T-cell (primary cell): ENCODE data around the gene HDAC5. TPM values are rescaled to one million over a fixed set of nuclear protein-coding genes. Genes with fewer than 3 reads are reported as not detected.
"Not testable (repeated sequence)": the region's sequence is repeated elsewhere in the genome, so short reads cannot be mapped to it uniquely, and the experiment has no call there.

Experiments
- ATAC-seq, 4 experiments: fragments of 200-7000 bp in 3 of 4; fragments of 150-1000 bp in 1 of 4; cut with Tn5 transposase; replicated peaks in 1 of 4; 1 replicate in 3 of 4; 2 replicates in 1 of 4; pipeline ENCODE4 v1.10.0; 2021; ENCODE audit warnings: moderate library complexity in 3 of 4, mild to moderate bottlenecking in 2 of 4, moderate number of reproducible peaks in 1 of 4
- CTCF ChIA-PET, 2 donors: fragments of 300-600 bp; sonication (Branson Sonifier 250); formaldehyde crosslinking; loops; one replicate each; lab custom pipeline; 2022; ENCODE audit warnings: antibody characterized with exemption in 2 of 2; lab: Charles Lee
- POLR2A ChIA-PET, 2 donors: fragments of 300-600 bp; sonication (Branson Sonifier 250); formaldehyde crosslinking; loops; one replicate each; lab custom pipeline; 2022; ENCODE audit warnings: antibody characterized with exemption in 2 of 2; lab: Charles Lee
- DNase-seq, 35 experiments: peaks; one replicate each; pipeline versions ENCODE4 v3.0.0 to v3.0.0-alpha.2; 2013 to 2023
- H3K27ac ChIP-seq: one replicate; pipeline ENCODE4 v1.5.1; 2013; ENCODE audit warnings: low read length
- H3K27me3 ChIP-seq, 2 experiments: replicated peaks in 1 of 2; 1 replicate in 1 of 2; 2 replicates in 1 of 2; pipeline versions ENCODE4 v1.6.1 to v1.7.0; 2013; ENCODE audit warnings: low read length in 1 of 2, mixed read lengths in 1 of 2; ENCODE audit not compliant: control insufficient read depth in 2 of 2, insufficient read depth in 2 of 2; ENCODE audit errors: extremely low read depth in 1 of 2
- H3K36me3 ChIP-seq, 2 donors: 1 replicate in 1 of 2; 2 replicates in 1 of 2; pipeline versions ENCODE4 v1.6.1 to v1.7.0; 2013; ENCODE audit warnings: low read length in 1 of 2; ENCODE audit not compliant: control insufficient read depth in 2 of 2, insufficient read depth in 1 of 2; ENCODE audit errors: extremely low read depth in 1 of 2
- H3K4me1 ChIP-seq, 2 experiments: 1 replicate in 1 of 2; 2 replicates in 1 of 2; pipeline versions ENCODE4 v1.6.1 to v1.7.0; 2013; ENCODE audit warnings: low read length in 2 of 2, mixed read lengths in 1 of 2; ENCODE audit not compliant: insufficient read depth in 2 of 2, control insufficient read depth in 1 of 2; ENCODE audit errors: extremely low read depth in 1 of 2
- H3K4me3 ChIP-seq, 2 donors: 1 replicate in 1 of 2; 2 replicates in 1 of 2; pipeline versions ENCODE4 v1.5.1 to v1.7.0; 2013; ENCODE audit warnings: mild to moderate bottlenecking in 2 of 2, low read length in 1 of 2, moderate library complexity in 1 of 2; ENCODE audit not compliant: control insufficient read depth in 1 of 2; ENCODE audit errors: extremely low read depth in 1 of 2
- H3K9me3 ChIP-seq: 2 replicates; pipeline ENCODE4 v1.7.0; 2013
- H3K27ac Mint-ChIP-seq, 2 donors: one replicate each; pipeline ENCODE4 v1.8.0; 2020 to 2021; ENCODE audit warnings: mild to moderate bottlenecking in 2 of 2, mixed read lengths in 2 of 2
- H3K27me3 Mint-ChIP-seq, 2 donors: one replicate each; pipeline ENCODE4 v1.8.0; 2021 to 2022; ENCODE audit warnings: mixed read lengths in 2 of 2
- H3K36me3 Mint-ChIP-seq: one replicate; pipeline ENCODE4 v1.8.0; 2021; ENCODE audit warnings: mixed read lengths
- H3K4me1 Mint-ChIP-seq, 3 donors: one replicate each; pipeline ENCODE4 v1.8.0; 2020 to 2022; ENCODE audit warnings: mixed read lengths in 3 of 3, mild to moderate bottlenecking in 1 of 3
- H3K4me3 Mint-ChIP-seq, 3 donors: one replicate each; pipeline ENCODE4 v1.8.0; 2020 to 2022; ENCODE audit warnings: mild to moderate bottlenecking in 3 of 3, mixed read lengths in 3 of 3, moderate library complexity in 3 of 3
- H3K9me3 Mint-ChIP-seq, 3 donors: one replicate each; pipeline ENCODE4 v1.8.0; 2020 to 2022; ENCODE audit warnings: mixed read lengths in 3 of 3
- WGBS: methylation state at CpG from one replicate; pipeline ENCODE4 v1.1.5; 2013; ENCODE audit warnings: missing lambda C conversion rate; ENCODE audit not compliant: insufficient coverage; 5-methylcytosine and 5-hydroxymethylcytosine counted together
- total RNA-seq, 35 experiments: library from RNA in 6 of 35; stranded (reverse) in 6 of 35; fragments of 120-200 nt in 1 of 35; gene quantifications; one replicate each; pipeline versions ENCODE4 v1.2.1 to v1.2.4 and lab custom pipeline; 2013 to 2026

Gene HDAC5
- total RNA-seq, 5 donors from 2014 or later (not counting 1 experiment from before 2014, with no cell fraction given): 68.6 to 81.4 (median 72.8) TPM

DNA sequence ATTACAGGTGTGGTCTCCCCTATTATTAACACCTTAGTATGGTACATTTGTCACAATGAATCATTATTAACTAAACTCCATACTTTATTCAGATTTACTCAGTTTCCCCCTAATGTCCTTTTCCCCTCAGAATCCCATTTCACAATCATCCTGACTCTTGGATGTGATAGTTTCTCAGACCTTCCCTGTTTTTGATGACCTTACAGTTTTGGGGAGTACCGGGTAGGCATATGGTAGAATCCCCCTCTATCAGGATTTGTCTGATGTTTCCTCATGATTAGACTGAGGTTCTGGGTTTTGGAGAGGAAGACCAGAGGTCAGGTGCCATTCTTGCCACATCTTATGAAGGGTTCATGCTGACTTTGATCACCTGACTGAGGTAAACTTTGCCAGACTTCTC is 41.0 kb upstream of the HDAC5 start:
- DNase-seq (no peak), ATAC-seq (no peak)
- Mint-ChIP-seq H3K4me3 (no peak overlapping the region), H3K9me3 (no peaks in the 10 kb centered on the region), H3K27me3 (no peaks in the 10 kb centered on the region), H3K4me1 (peaks cover 11 to 15% (median 13%) of the 10 kb centered on the region in 3 donors), H3K36me3 (no peaks in the 10 kb centered on the region), H3K27ac (no peak overlapping the region)
- ChIA-PET POLR2A (no interaction called here), CTCF (no interaction called here)
- H3K36me3 ChIP-seq: no peaks in the 10 kb centered on the region
- H3K4me3 ChIP-seq: no peak overlapping the region
- H3K27me3 ChIP-seq: no peaks in the 10 kb centered on the region
- no CpG with 5 or more reads among the region's 1 CpG for WGBS
- H3K9me3 ChIP-seq: no peaks in the 10 kb centered on the region
- H3K4me1 ChIP-seq: peaks cover 0 to 11% of the 10 kb centered on the region in 2 experiments
- no peak overlapping the region for H3K27ac ChIP-seq

- Histone ChIP-seq H3K9me3 (no peaks in the 10 kb centered on the region), H3K27me3 (peaks cover 0 to under 1% of the 10 kb centered on the region in 2 experiments), H3K4me3 (no peak overlapping the region), H3K27ac (no peak overlapping the region), H3K36me3 (peaks cover 0 to 2% of the 10 kb centered on the region in 2 donors), H3K4me1 (peaks cover 0 to 2% of the 10 kb centered on the region in 2 experiments)
- Mint-ChIP-seq H3K4me3 (no peak overlapping the region), H3K4me1 (peaks cover 0 to 6% (median 5%) of the 10 kb centered on the region in 3 donors), H3K9me3 (no peaks in the 10 kb centered on the region), H3K36me3 (no peaks in the 10 kb centered on the region), H3K27me3 (no peaks in the 10 kb centered on the region), H3K27ac (peak overlapping the region in 1 of 2 donors; percentile 70)
- WGBS: 77% methylated on average over 9 of the region's 15 CpGs
- POLR2A ChIA-PET: no interaction called here
- CTCF ChIA-PET: no interaction called here
- ATAC-seq (peak; percentile 42 to 64 (median 56)), DNase-seq (peak in 10 of 35 experiments; percentile 7 to 39 (median 18))
Measured at GRCh38 chr17:44159519-44160210, 36.2 kb upstream of the HDAC5 start.

DNA sequence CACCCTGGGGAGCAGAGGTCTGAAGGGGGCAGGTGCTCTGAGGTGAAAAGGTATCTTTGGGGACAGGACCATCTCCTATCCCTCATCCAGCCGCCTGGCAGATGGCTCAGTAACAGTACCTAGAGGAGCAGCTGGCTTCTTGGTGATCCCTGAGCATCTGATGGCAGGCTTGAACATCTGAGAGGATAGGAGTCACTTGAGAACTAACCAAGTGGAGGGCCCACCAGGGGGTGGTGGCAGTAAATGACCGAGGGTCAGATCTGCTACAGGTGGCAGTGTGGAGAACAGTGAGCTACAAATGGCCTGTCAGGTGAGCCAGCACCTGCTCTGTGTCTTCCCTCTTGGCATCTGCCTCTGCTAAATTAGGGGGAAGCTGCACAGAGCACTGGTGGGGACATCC is 32.0 kb upstream of the HDAC5 start:
- H3K36me3 ChIP-seq: peaks cover 0 to 4% of the 10 kb centered on the region in 2 donors
- H3K9me3 ChIP-seq: no peaks in the 10 kb centered on the region
- no peak overlapping the region for H3K4me3 Mint-ChIP-seq
- peaks cover 0 to 6% (median 5%) of the 10 kb centered on the region in 3 donors for H3K4me1 Mint-ChIP-seq
- no peaks in the 10 kb centered on the region for H3K9me3 Mint-ChIP-seq
- peaks cover 0 to 2% of the 10 kb centered on the region in 2 experiments for H3K4me1 ChIP-seq
- H3K27ac Mint-ChIP-seq: no peak overlapping the region
- no peak overlapping the region for H3K27ac ChIP-seq
- ATAC-seq (no peak), DNase-seq (no peak)
- H3K4me3 ChIP-seq: no peak overlapping the region
- POLR2A ChIA-PET: no interaction called here
- CTCF ChIA-PET: no interaction called here
- peaks cover 0 to 2% of the 10 kb centered on the region in 2 experiments for H3K27me3 ChIP-seq
- WGBS: 100% methylated on average over 1 of the region's 2 CpGs
- H3K36me3 Mint-ChIP-seq: no peaks in the 10 kb centered on the region
- H3K27me3 Mint-ChIP-seq: no peaks in the 10 kb centered on the region

GRCh38 chr17:44152875-44153274 is 29.4 kb upstream of the HDAC5 start:
- ATAC-seq: no peak
- no peak overlapping the region for H3K27ac ChIP-seq
- H3K4me1 ChIP-seq: no peaks in the 10 kb centered on the region
- DNase-seq: no peak
- no peak overlapping the region for H3K4me3 ChIP-seq
- CTCF ChIA-PET: no interaction called here
- H3K27me3 ChIP-seq: peaks cover 0 to 2% of the 10 kb centered on the region in 2 experiments
- H3K9me3 Mint-ChIP-seq: no peaks in the 10 kb centered on the region
- H3K36me3 ChIP-seq: peaks cover 0 to 4% of the 10 kb centered on the region in 2 donors
- peaks cover 0 to 4% (median 0%) of the 10 kb centered on the region in 3 donors for H3K4me1 Mint-ChIP-seq
- POLR2A ChIA-PET: no interaction called here
- no peak overlapping the region for H3K27ac Mint-ChIP-seq
- no peaks in the 10 kb centered on the region for H3K27me3 Mint-ChIP-seq
- H3K36me3 Mint-ChIP-seq: no peaks in the 10 kb centered on the region
- WGBS: no CpG with 5 or more reads among the region's 4 CpGs
- no peak overlapping the region for H3K4me3 Mint-ChIP-seq
- H3K9me3 ChIP-seq: no peaks in the 10 kb centered on the region

- peaks cover 0 to 4% (median 0%) of the 10 kb centered on the region in 3 donors for H3K4me1 Mint-ChIP-seq
- Histone ChIP-seq H3K4me3 (no peak overlapping the region), H3K36me3 (peaks cover 0 to 3% of the 10 kb centered on the region in 2 donors), H3K9me3 (no peaks in the 10 kb centered on the region), H3K4me1 (no peaks in the 10 kb centered on the region), H3K27ac (no peak overlapping the region), H3K27me3 (peaks cover 0 to 2% of the 10 kb centered on the region in 2 experiments)
- 100% methylated on average over 3 of the region's 4 CpGs for WGBS
- DNase-seq (no peak), ATAC-seq (no peak)
- no peaks in the 10 kb centered on the region for H3K36me3 Mint-ChIP-seq
- H3K27ac Mint-ChIP-seq: no peak overlapping the region
- H3K4me3 Mint-ChIP-seq: no peak overlapping the region
- H3K9me3 Mint-ChIP-seq: no peaks in the 10 kb centered on the region
- ChIA-PET POLR2A (no interaction called here), CTCF (no interaction called here)
- no peaks in the 10 kb centered on the region for H3K27me3 Mint-ChIP-seq
Measured at GRCh38 chr17:44149750-44150329, 26.4 kb upstream of the HDAC5 start.

- H3K4me3 Mint-ChIP-seq, H3K9me3 Mint-ChIP-seq, ATAC-seq, H3K27ac Mint-ChIP-seq, H3K36me3 ChIP-seq, H3K9me3 ChIP-seq, H3K27ac ChIP-seq, H3K4me3 ChIP-seq, H3K4me1 ChIP-seq, POLR2A ChIA-PET, CTCF ChIA-PET, DNase-seq, H3K36me3 Mint-ChIP-seq, H3K27me3 Mint-ChIP-seq, H3K4me1 Mint-ChIP-seq, H3K27me3 ChIP-seq: not testable (repeated sequence)
- WGBS: no CpG with 5 or more reads among the region's 3 CpGs
Measured at GRCh38 chr17:44149066-44149465, 25.6 kb upstream of the HDAC5 start.
